Activated CD8-positive, alpha-beta memory T cell treated with anti-CD3 and anti-CD28 coated beads, Interleukin-2, amount 50 U/mL, for 24 hours (primary cell): ENCODE results near the gene NAT9.
A peak's percentile ranks its signal among the peaks of the same experiment; 100 is the strongest.

Experiments used
- DNase-seq: peaks from one replicate; pipeline ENCODE4 v3.0.0-alpha.2; 2020; ENCODE audit errors: extremely low read depth

Gene NAT9

GRCh38 chr17:74761419-74761818, 14.7 kb downstream of the NAT9 start:
- DNase-seq, result no peak

DNA sequence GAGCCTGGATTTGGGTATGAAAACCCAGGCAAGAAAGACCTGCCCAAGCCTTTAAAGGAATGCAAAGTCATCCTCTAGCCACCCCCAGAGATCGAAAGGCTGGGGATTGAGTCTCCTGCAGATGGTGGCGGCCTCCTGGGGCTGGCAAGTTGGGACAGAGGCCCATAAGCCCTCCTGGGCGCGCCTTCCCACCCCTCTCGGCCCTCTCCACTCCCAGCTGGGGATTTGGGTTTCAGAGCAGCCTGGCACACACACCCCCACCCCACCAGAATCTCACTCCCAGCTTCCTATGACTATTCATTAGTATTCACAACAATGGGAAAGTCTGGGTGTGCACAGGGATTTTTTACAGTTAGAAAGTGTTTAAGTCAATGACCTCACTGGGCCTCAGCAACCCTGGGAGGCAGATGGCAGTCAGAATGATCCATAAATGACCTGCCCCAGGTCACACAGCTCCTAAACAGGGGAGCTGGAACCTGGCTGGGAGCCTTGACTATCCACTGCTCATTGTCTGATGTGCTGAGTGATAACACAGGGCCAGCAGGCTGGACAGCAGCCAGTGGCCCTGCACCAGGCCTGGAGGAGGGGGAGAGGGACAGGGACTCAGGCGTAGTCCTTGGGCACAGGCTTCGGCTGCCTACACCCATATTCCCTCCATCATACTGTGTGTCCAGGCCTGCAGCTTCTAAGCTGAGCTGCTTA, 15.6 kb downstream of the NAT9 start:
- DNase-seq, result no peak

GRCh38 chr17:74759941-74760340, 16.2 kb downstream of the NAT9 start:
- no peak for DNase-seq

GRCh38 chr17:74759243-74759801, 16.8 kb downstream of the NAT9 start:
- DNase-seq, result no peak

- no peak for DNase-seq
Measured at GRCh38 chr17:74758848-74759168, 17.3 kb downstream of the NAT9 start.

DNA sequence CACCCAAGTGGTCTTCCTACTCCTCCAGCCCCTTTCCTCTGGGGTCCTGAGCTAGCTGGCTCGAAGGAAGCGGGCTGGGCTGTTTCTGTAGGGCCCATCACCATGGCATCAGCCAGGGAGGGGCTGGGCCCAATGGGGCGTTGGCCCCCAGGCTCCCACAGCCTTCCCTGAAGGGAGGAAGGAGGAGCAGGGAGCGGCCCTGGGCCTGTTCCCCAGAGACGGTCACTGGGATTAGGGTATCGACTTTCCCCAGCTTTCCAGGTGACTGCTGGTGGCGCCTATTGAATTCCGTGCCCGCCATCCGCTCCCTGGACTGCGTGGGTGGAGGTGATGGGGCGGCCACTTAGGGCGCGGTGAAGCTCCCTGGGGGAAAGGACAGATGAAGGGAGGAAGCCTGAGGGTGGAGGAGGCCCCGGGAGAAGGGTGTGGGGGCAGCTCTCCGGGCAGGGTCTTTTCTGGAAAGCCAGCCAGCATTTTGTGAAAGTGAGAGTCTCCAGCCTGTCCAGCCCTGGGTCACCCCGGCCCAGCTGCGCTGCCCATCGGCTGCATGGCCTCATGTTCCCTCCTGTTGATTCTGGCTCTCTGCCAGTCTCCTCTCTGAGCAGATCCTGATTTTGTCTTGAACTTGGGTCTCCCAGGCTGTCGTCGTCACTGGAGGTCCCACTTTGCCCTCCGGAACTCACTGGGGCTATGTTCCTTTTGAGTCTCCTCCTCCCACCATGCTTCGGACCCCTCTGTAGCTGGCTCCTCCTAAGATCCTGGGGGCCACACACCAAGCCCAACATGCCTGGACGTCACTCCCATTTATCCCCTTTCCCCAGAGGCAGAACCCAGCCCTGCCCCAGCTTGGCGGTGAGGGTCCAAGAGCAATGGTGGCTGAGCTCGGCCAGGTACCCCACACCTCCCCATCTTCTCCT, 18.0 kb downstream of the NAT9 start:
- no peak for DNase-seq

GRCh38 chr17:74757502-74757901, 18.6 kb downstream of the NAT9 start:
- no peak for DNase-seq

DNA sequence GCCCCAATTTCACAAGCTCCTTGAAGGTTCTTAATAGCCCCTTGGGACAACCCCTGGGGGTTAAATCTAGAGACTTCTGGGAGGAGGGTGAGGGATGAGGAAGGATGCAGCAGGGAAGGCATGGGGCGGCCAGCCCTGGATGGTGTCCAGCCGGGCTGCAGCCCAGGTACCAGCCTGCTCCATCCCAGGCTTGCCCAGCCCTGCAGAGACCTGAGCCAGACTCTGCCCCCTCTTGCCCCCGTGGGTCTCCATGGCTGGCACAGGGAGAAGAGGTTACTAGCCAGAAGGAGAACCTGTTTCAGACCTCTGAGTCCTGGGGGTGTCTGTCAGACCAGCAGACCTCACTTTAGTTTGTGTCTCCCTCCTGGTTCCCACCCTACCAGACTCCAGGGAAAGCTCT, 19.3 kb downstream of the NAT9 start:
- no peak for DNase-seq

DNA sequence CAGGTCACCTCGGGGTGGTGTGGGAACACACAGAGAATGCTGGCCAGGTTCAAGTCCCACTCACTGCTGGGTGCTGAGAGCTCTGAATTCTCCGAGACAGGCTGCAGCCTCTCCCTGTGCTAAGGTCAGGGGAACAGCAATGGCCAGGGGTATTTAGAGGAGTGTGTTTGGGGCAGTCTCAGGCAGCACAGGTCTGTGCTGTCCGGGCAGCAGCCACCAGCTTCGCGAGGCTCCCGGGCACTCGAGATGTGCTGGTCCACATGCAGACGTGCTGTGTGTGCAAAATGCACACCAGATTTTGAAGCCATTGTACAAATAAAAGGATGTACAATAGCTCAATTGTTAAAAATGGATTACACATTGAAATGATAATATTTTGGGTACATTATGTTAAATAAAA, 20.6 kb downstream of the NAT9 start:
- no peak for DNase-seq

GRCh38 chr17:74754832-74755231, 21.3 kb downstream of the NAT9 start:
- no peak for DNase-seq

DNA sequence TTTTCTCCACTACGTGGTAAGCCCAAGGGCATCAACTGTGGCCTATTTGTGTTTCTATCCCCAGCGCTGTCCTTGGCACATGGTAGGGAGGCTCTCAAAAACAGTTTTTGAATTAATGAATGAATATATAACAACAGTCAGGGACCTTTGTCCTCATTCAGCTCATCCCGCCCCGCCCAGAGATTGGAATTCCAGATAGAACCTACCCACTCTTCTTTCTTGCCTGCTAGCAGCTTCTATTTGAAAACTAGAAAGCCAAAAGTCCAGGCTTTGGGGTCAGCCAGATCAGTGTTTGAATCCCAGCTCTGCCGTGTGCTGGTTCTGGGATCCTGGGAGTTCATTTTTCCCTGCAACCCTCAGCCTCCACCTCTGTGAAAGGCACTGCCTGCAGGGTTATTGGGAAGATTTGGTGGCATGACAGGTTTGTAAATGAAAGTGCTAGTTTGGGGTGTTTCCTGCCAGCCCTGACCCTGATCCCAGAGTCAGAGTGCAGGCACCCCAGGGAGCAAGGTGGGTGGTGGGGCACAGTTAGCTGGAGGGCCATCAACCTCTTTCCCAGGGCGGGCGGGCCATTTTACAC, 23.2 kb downstream of the NAT9 start:
- no peak for DNase-seq

DNA sequence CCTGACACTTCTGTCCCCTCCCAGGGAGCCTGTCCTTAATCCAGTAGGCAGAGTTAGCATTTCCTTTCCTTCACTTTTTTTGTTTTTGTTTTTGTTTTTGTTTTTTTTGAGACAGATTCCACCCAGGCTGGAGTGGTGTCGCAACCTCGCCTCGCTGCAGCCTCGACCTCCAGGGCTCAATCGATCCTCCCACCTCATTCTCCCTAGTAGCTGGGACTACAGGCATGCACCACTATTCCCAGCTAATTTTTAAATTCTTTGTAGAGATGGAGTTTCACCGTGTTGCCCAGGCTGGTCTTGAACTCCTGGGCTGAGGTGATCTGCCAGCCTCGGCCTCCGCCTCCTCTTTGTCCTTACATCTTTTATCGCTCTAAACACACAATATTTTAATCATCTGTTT, 23.7 kb downstream of the NAT9 start:
- DNase-seq, result no peak

DNA sequence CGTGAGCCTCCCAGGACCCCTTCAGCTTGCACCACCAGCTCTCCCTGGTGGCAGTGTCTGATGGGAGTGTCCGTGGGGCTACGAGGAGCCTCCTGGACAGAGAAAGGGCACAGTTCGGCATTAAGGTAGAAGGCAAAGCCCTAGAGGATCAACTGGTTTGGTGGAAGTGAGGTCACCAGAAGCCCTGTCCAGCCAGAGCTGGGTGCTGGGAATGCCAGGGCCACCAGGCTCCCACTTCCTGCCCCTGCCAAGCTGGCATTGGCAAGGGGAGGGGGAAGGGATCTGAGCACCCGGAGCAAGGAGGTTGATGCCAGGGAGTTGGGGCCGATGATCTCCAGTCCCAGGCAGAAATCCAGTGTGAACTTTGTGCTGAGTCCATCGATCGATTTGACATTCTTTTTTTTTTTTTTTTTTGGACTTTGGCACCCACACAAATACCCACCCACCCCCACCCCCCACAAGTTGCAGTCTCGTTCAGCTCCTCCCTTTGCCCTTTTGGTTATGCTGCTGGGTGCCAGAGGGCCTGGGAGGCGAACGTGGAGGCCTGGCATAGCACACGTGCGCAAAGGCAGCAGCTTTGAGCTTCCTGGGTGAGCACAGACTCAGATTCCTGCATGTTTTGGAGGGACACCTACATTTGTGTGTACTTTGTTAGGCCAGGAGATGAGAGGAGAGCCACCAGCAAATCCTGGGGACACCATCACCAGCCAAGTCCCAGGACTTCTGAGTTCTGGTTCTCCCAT, 25.6 kb downstream of the NAT9 start:
- DNase-seq, result no peak

DNA sequence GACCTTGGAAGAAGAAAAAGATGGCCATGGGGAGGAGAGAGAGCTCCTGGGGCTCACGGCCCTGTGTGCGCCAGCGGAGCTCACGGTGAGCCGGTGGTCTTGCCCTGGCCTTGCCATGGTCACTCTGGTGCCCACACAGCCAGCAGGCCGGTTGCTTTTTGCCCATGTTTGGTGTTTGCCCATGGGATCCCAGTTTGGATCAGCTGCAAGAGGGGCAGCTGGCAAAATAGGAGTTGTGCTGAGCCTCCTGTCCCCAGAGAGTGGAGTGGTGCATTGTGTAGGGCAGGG, 26.2 kb downstream of the NAT9 start:
- DNase-seq, result no peak

DNA sequence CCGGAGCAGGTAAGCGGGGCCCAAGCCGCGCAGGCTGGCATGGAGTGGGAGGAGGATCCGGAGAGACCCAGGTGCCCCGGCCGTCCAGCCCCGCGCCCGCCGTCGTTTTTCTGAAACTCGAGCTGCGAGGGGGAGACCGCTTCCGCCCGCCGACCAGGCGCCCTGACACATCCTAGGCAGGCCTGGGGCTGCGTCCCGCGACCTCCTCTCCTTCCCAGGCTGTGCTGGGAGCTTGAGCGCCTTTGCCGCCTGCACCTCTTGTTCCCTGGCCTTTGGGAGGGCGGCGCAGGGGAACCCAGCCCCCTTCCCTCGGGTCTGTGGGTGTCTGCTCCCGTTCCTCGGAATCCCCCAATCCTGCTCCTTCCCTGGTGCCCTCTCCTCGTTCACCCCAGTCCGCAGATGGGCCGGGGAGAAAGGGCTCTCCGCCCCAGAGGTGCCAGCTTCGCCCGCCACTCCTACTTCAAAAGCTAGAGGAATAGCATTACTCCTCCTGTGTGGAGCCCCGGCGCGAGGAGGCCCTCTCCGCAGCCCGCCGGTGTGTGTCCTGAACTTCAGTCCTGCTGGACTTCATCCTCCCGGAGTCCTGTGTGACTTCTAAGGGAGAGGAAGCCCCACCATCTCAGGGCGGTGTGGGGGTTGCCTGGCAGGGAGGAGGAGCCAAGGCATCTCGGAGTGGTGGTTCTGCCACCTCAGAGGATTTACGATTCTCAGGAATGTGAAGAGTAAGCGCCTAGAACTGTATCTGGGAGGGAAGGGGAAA, 26.7 kb downstream of the NAT9 start:
- DNase-seq, result no peak

- DNase-seq, result peak; percentile 69
Measured at GRCh38 chr17:74748529-74749278, 27.4 kb downstream of the NAT9 start, which contains the start of gene NHERF1. Gene NHERF1 (plus strand): TSS chr17:74748628. CDS start chr17:74748847, 219 bp downstream.

GRCh38 chr17:74748279-74748528, 27.9 kb downstream of the NAT9 start:
- no peak for DNase-seq

GRCh38 chr17:74746922-74747321, 29.2 kb downstream of the NAT9 start:
- DNase-seq, result no peak

DNA sequence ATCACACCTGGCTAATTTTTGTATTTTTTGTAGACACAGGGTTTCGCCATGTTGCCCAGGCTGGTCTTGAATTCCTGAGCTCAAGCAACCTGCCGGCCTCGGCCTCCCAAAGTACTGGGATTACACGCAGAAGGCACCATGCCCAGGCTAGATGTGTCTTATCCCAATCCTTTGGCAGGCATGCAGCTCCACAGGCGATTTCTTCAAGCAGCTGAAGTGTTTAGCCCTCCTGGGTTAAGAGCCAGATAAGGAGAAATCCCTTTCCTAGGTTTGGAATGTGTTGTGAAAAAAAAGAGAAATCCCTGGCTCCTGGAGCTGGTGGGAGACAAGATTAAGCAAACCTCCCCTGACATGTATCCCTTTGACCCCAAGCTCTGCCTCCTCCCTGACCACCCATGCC, 29.8 kb downstream of the NAT9 start:
- DNase-seq, result no peak

DNA sequence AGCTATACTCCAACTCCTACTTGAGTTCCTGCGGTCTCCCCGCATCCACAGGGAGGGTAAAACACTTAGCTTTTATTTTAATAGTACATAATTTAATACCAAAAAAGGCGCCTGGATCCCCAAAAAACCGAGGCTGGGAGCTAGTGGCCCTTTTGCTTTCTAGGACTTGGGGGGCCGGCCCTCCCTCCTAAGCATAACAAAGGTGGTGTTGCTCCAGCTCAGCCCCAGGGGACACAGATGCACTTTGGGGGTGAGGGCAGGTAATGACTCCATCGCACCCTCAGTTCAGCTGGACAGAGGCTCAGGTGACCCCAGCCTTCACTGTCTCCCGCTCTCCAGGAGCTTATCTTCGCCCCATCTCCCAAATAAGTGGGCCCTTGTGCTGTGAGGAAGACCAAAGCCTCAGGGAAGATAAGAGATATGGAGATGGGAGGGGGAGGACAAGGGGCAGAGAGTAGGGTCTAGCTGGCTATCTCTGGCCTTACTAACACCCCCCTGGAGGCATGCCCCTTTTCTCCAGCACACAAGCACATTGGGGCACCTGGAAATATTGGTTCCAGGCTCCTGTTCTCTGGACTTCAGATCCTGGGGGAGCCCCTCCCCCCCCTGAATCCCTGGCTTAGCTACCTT, 30.5 kb downstream of the NAT9 start:
- no peak for DNase-seq
